ENCODE results near the gene EPC2. TPM values are rescaled to one million over a fixed set of nuclear protein-coding genes. Genes with fewer than 3 reads are reported as not detected.

Gene EPC2
- total and polyA plus RNA-seq, 2 of the 8 experiments (the other 6 are each of a cell fraction or from before 2014, with no cell fraction given): 16.1 to 25.7 TPM

GRCh38 chr2:148824190-148824589, 179.6 kb downstream of the EPC2 start:
- no peaks in the 10 kb centered on the region for H3K79me1 ChIP-seq (ENCODE audit: low read depth, low read length)
- H3K23me2 ChIP-seq (ENCODE audit: low read depth, low read length): no peaks in the 10 kb centered on the region
- no peak overlapping the region for H2AK5ac ChIP-seq (ENCODE audit: low read depth, low read length)
- no peaks in the 10 kb centered on the region for H3K27me3 ChIP-seq (replicated peaks in 1 of 4; ENCODE audit: control insufficient read depth in 3 of 4, extremely low read depth in 1 of 4, insufficient read depth in 3 of 4, low read length in 3 of 4)
- no peak overlapping the region for H3K27ac ChIP-seq (ENCODE audit: low read depth, low read length)
- H4K5ac ChIP-seq (ENCODE audit: insufficient read length, low read depth, low read length): no peak overlapping the region
- DNase-seq (ENCODE audit: low read depth in 1 of 2, low spot score in 2 of 2) (no peak), FAIRE-seq (no peak)
- no peak overlapping the region for H2BK20ac ChIP-seq (ENCODE audit: low read length)
- no peaks in the 10 kb centered on the region for H4K20me1 ChIP-seq (replicated peaks in 1 of 2; ENCODE audit: control insufficient read depth in 1 of 2, insufficient read depth in 2 of 2, low read length in 2 of 2)
- no peak overlapping the region for H3K56ac ChIP-seq (replicated peaks; ENCODE audit: insufficient read length, low read depth, low read length)
- H2AFZ ChIP-seq (ENCODE audit: low read length): no peak overlapping the region
- ChIA-PET CTCF (ENCODE audit: partially characterized antibody) (interaction anchor here (1.4 to 2.8 kb wide), 3 partner anchors 9 to 101 kb away, joined by 3 to 11 read pairs (median 6); no protein-coding TSS in a partner anchor), POLR2A (ENCODE audit: partially characterized antibody) (interaction anchor here (0.5 kb wide), 1 partner anchor 172 kb away, joined by 3 read pairs; no protein-coding TSS in a partner anchor)
- H3K18ac ChIP-seq (ENCODE audit: extremely low read depth, low read length): no peak overlapping the region
- H4K91ac ChIP-seq (replicated peaks; ENCODE audit: insufficient read length, low read length): no peak overlapping the region
- H3K4me3 ChIP-seq (ENCODE audit: extremely low read depth in 1 of 4, insufficient read depth in 2 of 4, low read depth in 3 of 4, low read length in 4 of 4): no peak overlapping the region
- H3K36me3 ChIP-seq (ENCODE audit: control insufficient read depth in 2 of 4, insufficient read depth in 4 of 4, low read length in 3 of 4): no peaks in the 10 kb centered on the region
- H2BK12ac ChIP-seq (ENCODE audit: low read depth, low read length): no peak overlapping the region
- no peaks in the 10 kb centered on the region for H3K79me2 ChIP-seq (ENCODE audit: control insufficient read depth in 1 of 2, insufficient read depth in 2 of 2, low read length in 2 of 2)
- no peak overlapping the region for H2BK120ac ChIP-seq (replicated peaks; ENCODE audit: low read depth, low read length)
- no peak overlapping the region for H3K9ac ChIP-seq (replicated peaks in 1 of 4; ENCODE audit: extremely low read depth in 1 of 4, low read depth in 3 of 4, low read length in 3 of 4)
- H3K14ac ChIP-seq (ENCODE audit: insufficient read length): no peak overlapping the region
- H3K23ac ChIP-seq (ENCODE audit: insufficient read length): no peak overlapping the region
- no peak overlapping the region for H3K4me2 ChIP-seq (ENCODE audit: insufficient read depth in 1 of 2, low read depth in 2 of 2, low read length in 2 of 2)
- no peak overlapping the region for H4K8ac ChIP-seq (ENCODE audit: extremely low read depth, insufficient read depth, low read length)
- no peak overlapping the region for H3K4ac ChIP-seq (replicated peaks; ENCODE audit: insufficient read length, low read depth, low read length)
- H2BK15ac ChIP-seq (ENCODE audit: low read length): no peak overlapping the region
- H3K9me3 ChIP-seq (ENCODE audit: insufficient read depth in 2 of 2, low read depth in 1 of 2, low read length in 1 of 2): no peaks in the 10 kb centered on the region
- H2BK5ac ChIP-seq (ENCODE audit: low read depth, low read length): no peak overlapping the region
- H3K4me1 ChIP-seq (replicated peaks in 1 of 4; ENCODE audit: control insufficient read depth in 3 of 4, insufficient read depth in 4 of 4, low read length in 3 of 4): peaks cover 0 to 3% (median 0%) of the 10 kb centered on the region in 4 experiments; a peak in 1 of 7 replicates
- WGBS, 2 experiments (ENCODE audit: extremely low coverage in 1 of 2, insufficient coverage in 1 of 2, insufficient read length in 1 of 2, insufficient replicate concordance in 2 of 2, low coverage in 1 of 2, low lambda C conversion rate in 2 of 2, missing lambda C conversion rate in 1 of 2): 83% methylated on average over 1 of the region's 1 CpG; no CpG with 5 or more reads in 1 of the 2 experiments
- no peak for TF ChIP-seq TAF7 (optimal IDR thresholded peaks at IDR 0.05; ENCODE audit: borderline replicate concordance, low read depth, low read length)
- no peak for TF ChIP-seq ZNF274 (IDR thresholded peaks at IDR 0.05; ENCODE audit: borderline replicate concordance, extremely low read depth, low read length)

All from H1 (cell line).